ENCODE data around the gene FARS2. TPM values are rescaled to one million over a fixed set of nuclear protein-coding genes. Genes with fewer than 3 reads are reported as not detected.

FARS2 gene
- total RNA-seq, 1 donor from 2014 or later: 16.5 TPM

DNA sequence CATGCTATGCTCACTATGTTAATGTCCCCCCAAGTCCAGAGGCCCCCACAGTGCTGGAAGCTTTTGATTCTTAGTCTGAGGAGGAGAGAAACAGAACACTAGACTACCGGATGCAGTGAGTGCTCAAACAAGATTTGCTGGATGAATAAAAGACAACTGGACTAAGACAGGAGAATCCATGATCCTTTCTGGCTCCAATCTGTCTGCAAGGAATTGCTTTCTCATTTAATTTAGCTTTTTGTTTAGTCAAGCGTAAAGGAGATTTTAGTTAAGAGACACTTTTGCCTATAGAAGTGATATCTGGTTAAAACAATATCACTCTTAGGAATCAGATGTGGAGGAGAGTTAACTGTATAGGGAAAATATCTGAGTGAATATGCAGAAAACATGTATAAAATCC is 14.1 kb upstream of the FARS2 start:
- Histone ChIP-seq H3K9me3 (no peaks in the 10 kb centered on the region), H3K4me1 (no peaks in the 10 kb centered on the region), H3K36me3 (peaks cover 0 to 8% of the 10 kb centered on the region in 2 donors), H3K27ac (no peak overlapping the region), H3K4me3 (no peak overlapping the region), H3K27me3 (no peaks in the 10 kb centered on the region)
- intact Hi-C loops (cut with DNase I): no loop called here
- TF ChIP-seq, protein P1, sequence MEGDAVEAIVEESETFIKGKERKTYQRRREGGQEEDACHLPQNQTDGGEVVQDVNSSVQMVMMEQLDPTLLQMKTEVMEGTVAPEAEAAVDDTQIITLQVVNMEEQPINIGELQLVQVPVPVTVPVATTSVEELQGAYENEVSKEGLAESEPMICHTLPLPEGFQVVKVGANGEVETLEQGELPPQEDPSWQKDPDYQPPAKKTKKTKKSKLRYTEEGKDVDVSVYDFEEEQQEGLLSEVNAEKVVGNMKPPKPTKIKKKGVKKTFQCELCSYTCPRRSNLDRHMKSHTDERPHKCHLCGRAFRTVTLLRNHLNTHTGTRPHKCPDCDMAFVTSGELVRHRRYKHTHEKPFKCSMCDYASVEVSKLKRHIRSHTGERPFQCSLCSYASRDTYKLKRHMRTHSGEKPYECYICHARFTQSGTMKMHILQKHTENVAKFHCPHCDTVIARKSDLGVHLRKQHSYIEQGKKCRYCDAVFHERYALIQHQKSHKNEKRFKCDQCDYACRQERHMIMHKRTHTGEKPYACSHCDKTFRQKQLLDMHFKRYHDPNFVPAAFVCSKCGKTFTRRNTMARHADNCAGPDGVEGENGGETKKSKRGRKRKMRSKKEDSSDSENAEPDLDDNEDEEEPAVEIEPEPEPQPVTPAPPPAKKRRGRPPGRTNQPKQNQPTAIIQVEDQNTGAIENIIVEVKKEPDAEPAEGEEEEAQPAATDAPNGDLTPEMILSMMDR (IDR thresholded peaks at IDR 0.05): no peak
- no peak for DNase-seq (ENCODE audit: extremely low spot score in 2 of 2)

DNA sequence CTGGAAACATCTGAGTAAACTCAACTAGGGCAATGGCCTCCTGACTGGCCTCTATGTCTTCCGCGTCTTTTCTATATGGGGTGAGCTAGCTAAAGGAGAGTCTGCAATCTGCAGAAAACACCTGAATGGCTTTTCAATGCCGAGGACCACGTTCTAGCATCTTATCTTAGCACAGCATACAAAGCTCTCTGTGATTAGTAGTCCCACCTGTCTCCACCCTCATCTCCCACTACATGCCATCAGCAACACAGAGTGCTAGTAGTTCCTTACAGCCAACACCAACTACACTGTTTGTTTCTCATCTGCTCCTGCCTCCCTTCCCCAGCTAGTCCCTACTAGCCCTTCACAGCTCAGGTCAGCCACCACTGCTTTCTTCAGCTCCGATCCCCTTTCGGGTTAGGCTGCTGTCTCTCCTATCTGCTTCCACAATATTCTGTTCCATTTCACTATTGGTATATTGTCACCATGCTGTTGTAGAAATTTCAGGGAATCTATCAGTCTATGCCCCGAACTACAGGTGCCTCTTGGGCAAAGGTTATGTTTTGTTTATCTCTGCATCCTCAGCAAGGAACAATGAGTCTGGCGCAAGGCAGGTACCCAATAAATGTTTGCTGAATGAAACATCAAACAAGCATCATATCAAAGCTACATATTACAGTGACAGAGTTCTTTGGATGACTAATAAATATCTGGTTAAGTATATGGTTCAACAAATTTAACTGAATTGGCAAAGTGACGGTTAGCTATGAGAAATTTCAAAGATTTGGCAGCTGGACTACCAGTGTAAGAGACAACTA is 12.8 kb upstream of the FARS2 start:
- no peak for DNase-seq (ENCODE audit: extremely low spot score in 2 of 2)
- Histone ChIP-seq H3K36me3 (peaks cover 0 to 8% of the 10 kb centered on the region in 2 donors), H3K4me3 (no peak overlapping the region), H3K27ac (no peak overlapping the region), H3K27me3 (no peaks in the 10 kb centered on the region), H3K4me1 (no peaks in the 10 kb centered on the region), H3K9me3 (no peaks in the 10 kb centered on the region)
- TF ChIP-seq POLR2AphosphoS5 (IDR thresholded peaks at IDR 0.05; ENCODE audit: insufficient read depth in 1 of 2, low read depth in 1 of 2): no peak
- TF ChIP-seq POLR2A (IDR thresholded peaks at IDR 0.05): no peak
- TF ChIP-seq, protein P1 (IDR thresholded peaks at IDR 0.05): no peak
- intact Hi-C loops (cut with DNase I): no loop called here

DNA sequence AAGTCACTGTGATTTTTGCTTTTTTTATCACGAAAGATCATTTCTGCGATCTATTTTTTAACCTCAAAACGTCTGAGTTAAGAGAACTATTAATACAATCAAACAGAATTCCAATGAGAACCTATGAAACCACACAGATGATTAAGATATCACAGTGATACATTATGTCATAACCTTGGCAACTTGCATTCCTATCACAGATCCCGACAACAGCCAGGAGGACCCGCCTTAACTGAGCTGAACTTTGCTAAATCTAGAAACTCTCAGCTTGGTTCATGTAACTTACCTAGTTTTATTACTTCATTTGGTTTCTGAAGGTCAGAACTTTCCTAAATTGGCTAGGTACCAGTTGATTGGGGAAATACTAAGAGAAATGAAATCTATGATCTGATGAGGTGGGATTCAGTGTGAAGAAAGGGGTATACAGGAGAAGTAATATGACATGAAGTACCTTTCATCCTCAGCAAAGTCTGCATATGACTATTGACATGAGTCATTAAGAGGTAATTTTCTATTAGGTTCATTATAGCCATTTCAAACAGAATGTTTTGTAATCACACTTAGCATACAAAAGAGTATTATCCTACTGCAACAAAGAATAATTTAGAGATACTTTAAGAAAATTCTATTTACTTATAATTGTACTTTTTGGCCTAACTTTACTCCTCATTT is 11.7 kb upstream of the FARS2 start:
- TF ChIP-seq, protein P1 (IDR thresholded peaks at IDR 0.05): no peak
- TF ChIP-seq POLR2AphosphoS5 (IDR thresholded peaks at IDR 0.05; ENCODE audit: insufficient read depth in 1 of 2, low read depth in 1 of 2) (no peak), POLR2A (IDR thresholded peaks at IDR 0.05) (no peak)
- H3K4me3 ChIP-seq: no peak overlapping the region

DNA sequence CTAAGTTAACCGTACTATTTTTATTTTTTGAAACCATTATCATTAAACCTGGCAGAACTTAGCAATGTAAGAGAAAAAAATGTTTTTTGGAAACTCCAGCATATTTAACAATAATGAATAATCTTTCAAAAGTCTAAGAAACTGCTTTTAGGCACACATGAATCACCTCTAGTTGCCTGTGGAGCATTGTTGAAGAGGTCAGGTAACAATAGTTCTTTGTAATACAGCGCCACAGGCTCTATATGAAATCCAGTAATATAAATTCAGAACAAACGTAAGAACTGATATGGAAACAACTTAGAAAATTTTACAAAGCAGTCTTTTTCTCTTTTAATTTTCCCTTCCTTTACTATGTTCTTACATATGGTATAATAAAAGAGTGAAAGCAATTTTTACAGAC is 10.9 kb upstream of the FARS2 start:
- Histone ChIP-seq H3K36me3 (peaks cover 0 to 8% of the 10 kb centered on the region in 2 donors), H3K27me3 (no peaks in the 10 kb centered on the region), H3K4me1 (no peaks in the 10 kb centered on the region), H3K27ac (no peak overlapping the region), H3K9me3 (no peaks in the 10 kb centered on the region), H3K4me3 (no peak overlapping the region)
- TF ChIP-seq, protein P1 (IDR thresholded peaks at IDR 0.05): no peak
- no peak for TF ChIP-seq POLR2A (IDR thresholded peaks at IDR 0.05)
- no peak for TF ChIP-seq POLR2AphosphoS5 (IDR thresholded peaks at IDR 0.05; ENCODE audit: insufficient read depth in 1 of 2, low read depth in 1 of 2)
- intact Hi-C loops (cut with DNase I): no loop called here
- no peak for DNase-seq (ENCODE audit: extremely low spot score in 2 of 2)

More for the DNA sequence above, 11.7 kb upstream of the FARS2 start:
- H3K27ac ChIP-seq: no peak overlapping the region
- no peaks in the 10 kb centered on the region for H3K4me1 ChIP-seq
- intact Hi-C loops (cut with DNase I): no loop called here
- no peaks in the 10 kb centered on the region for H3K9me3 ChIP-seq
- no peak for DNase-seq (ENCODE audit: extremely low spot score in 2 of 2)
- H3K36me3 ChIP-seq: peaks cover 0 to 8% of the 10 kb centered on the region in 2 donors
- no peaks in the 10 kb centered on the region for H3K27me3 ChIP-seq

DNA sequence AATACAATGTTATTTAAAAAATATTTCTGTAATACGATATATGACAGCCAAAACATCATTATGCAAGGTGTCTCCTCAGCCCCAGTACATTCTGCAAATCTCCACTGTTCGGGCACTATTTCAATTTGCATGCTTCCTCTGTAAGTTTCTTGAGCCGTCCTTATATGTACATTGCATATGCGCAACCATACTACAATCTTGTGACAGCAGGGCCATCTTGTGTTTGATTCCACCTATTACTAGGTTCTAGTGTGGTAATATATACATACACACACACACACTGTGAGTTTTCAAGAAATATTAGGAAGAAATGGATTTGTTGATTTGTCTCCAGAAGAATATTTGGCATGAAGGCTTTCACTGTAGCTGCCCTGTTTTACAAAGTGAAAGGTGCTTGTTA is 10.4 kb upstream of the FARS2 start:
- H3K9me3 ChIP-seq: no peaks in the 10 kb centered on the region
- no peak for DNase-seq (ENCODE audit: extremely low spot score in 2 of 2)
- H3K4me3 ChIP-seq: no peak overlapping the region
- H3K36me3 ChIP-seq: peaks cover 0 to 8% of the 10 kb centered on the region in 2 donors
- intact Hi-C loops (cut with DNase I): no loop called here
- TF ChIP-seq POLR2AphosphoS5 (IDR thresholded peaks at IDR 0.05; ENCODE audit: insufficient read depth in 1 of 2, low read depth in 1 of 2): no peak
- TF ChIP-seq POLR2A (IDR thresholded peaks at IDR 0.05): no peak
- TF ChIP-seq, protein P1 (IDR thresholded peaks at IDR 0.05): no peak
- H3K27ac ChIP-seq: no peak overlapping the region
- no peaks in the 10 kb centered on the region for H3K4me1 ChIP-seq
- no peaks in the 10 kb centered on the region for H3K27me3 ChIP-seq

All from vagina (tissue), 2 donors.